ENCODE results near the gene NRARP. TPM values are rescaled to one million over a fixed set of nuclear protein-coding genes. Genes with fewer than 3 reads are reported as not detected.

The NRARP gene
- total and polyA plus RNA-seq, 4 donors, result 0.48 to 1.3 (median 0.93) TPM; not detected in 1

DNA sequence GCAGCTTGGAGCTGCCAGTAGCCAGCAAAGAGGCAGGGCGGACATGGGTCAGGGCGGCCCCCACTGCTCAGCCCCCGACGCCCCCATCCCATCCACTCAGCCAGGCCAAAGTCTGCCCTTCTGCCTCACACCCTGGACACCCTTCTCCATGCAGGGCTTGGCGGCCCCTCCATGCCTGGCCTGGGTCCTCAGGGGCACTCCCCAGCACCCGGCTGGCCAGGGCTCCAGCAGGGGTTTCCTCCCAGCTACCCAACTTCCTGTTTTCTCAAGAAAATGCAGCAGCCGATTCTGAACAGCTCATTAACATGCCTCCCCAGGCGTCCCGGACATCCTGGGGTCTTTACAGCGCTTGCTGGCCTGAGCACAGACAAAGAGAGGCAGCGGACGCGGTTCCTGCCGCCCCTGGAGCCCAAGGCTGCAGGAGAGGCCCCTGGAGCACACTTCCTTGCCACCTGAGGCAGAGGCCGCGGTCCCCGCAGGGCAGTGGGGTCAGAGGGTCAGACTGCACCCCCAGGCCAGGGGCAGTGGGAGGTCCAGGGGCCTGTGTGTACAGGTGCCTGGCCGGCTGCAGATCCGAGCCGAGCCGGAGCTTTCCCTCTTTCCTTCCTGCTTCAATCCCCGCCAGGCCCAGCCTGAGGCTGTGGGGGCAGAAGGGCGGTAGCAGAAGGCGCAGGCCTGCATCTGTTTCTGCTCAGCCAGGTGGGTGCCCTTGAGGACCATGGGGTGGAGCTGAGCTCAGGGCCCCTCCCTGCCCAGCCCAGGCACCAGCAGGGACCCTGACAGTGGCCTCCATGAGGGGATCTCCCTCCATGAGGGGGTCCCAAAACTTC is 18.7 kb upstream of the NRARP start:
- Histone ChIP-seq H3K4me1 (ENCODE audit: control insufficient read depth in 4 of 4, insufficient read depth in 4 of 4, low read length in 3 of 4) (peaks cover 3 to 10% (median 6%) of the 10 kb centered on the region in 4 donors), H3K36me3 (ENCODE audit: control insufficient read depth in 4 of 4, insufficient read depth in 3 of 4, low read depth in 1 of 4, low read length in 3 of 4) (no peaks in the 10 kb centered on the region), H3K4me3 (ENCODE audit: low read depth in 1 of 3, low read length in 3 of 3) (no peak overlapping the region), H3K9me3 (ENCODE audit: control insufficient read depth in 4 of 4, low read length in 3 of 4) (no peaks in the 10 kb centered on the region), H3K27me3 (ENCODE audit: control insufficient read depth in 4 of 4, insufficient read depth in 4 of 4, low read length in 3 of 4) (no peaks in the 10 kb centered on the region), H3K9ac (ENCODE audit: low read depth in 1 of 2, low read length in 2 of 2) (no peak overlapping the region), H3K27ac (ENCODE audit: low read depth in 1 of 2, low read length in 2 of 2) (no peak overlapping the region)
- TF ChIP-seq RAD21 (IDR thresholded peaks at IDR 0.05), result peak in 1 of 2 donors; percentile 11
- TF ChIP-seq NR2F2 (IDR thresholded peaks at IDR 0.05), result peak; percentile 40
- TF ChIP-seq, protein P1, sequence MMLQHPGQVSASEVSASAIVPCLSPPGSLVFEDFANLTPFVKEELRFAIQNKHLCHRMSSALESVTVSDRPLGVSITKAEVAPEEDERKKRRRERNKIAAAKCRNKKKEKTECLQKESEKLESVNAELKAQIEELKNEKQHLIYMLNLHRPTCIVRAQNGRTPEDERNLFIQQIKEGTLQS (IDR thresholded peaks at IDR 0.05), result no peak
- peak; percentile 36 for DNase-seq (ENCODE audit: low spot score)
- WGBS, result 66% methylated on average over 24 of the region's 24 CpGs

DNA sequence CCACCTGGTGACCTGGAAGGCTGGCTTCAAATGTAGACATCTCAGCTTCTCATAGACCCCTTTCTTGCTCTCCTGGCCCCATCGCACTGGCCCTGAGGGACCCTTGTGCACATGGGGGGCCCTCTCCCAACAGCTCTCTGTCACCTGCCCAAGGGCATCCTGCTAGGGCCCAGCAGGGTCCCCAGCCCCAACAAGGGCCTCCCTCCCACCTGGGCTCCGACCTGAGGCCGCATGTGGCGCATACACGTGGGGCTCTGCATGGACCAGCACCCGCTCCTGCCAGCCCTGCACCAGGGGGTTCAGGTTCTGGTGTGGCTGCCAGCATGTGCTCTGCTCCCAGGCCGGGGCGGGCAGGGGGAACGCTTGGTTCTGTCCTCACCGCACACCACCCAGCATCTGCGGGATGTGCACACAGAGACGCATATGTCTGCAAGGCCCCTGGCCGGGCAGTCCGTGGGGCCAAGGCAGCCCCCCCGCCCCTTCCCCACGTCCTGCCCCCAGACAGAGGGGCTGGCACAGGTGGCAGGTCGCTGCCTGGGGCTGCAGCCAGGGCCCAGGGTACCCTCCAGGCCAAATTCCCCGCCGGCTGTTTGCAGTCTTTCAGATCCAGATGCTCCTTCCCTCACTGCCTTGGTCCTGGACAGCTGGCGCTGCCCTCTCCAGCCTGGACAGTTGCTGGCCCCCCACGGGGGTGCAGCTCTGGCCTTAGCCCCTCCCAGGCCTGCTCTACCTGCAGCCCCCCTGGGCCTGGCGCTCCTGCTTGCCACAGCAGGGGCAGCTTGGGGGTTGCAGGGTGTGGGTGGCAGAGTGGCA is 17.9 kb upstream of the NRARP start:
- H3K9me3 ChIP-seq (ENCODE audit: control insufficient read depth in 4 of 4, low read length in 3 of 4), result no peaks in the 10 kb centered on the region
- H3K27ac ChIP-seq (ENCODE audit: low read depth in 1 of 2, low read length in 2 of 2), result no peak overlapping the region
- peaks cover 3 to 12% (median 6%) of the 10 kb centered on the region in 4 donors for H3K4me1 ChIP-seq (ENCODE audit: control insufficient read depth in 4 of 4, insufficient read depth in 4 of 4, low read length in 3 of 4)
- H3K36me3 ChIP-seq (ENCODE audit: control insufficient read depth in 4 of 4, insufficient read depth in 3 of 4, low read depth in 1 of 4, low read length in 3 of 4), result no peaks in the 10 kb centered on the region
- H3K27me3 ChIP-seq (ENCODE audit: control insufficient read depth in 4 of 4, insufficient read depth in 4 of 4, low read length in 3 of 4), result no peaks in the 10 kb centered on the region
- no peak overlapping the region for H3K9ac ChIP-seq (ENCODE audit: low read depth in 1 of 2, low read length in 2 of 2)
- TF ChIP-seq RXRA (IDR thresholded peaks at IDR 0.05) (no peak), SP1 (IDR thresholded peaks at IDR 0.05) (no peak), FOXA2 (IDR thresholded peaks at IDR 0.05) (no peak)
- WGBS, result 92% methylated on average over 22 of the region's 22 CpGs
- no peak for DNase-seq (ENCODE audit: low spot score)
- H3K4me3 ChIP-seq (ENCODE audit: low read depth in 1 of 3, low read length in 3 of 3), result no peak overlapping the region

DNA sequence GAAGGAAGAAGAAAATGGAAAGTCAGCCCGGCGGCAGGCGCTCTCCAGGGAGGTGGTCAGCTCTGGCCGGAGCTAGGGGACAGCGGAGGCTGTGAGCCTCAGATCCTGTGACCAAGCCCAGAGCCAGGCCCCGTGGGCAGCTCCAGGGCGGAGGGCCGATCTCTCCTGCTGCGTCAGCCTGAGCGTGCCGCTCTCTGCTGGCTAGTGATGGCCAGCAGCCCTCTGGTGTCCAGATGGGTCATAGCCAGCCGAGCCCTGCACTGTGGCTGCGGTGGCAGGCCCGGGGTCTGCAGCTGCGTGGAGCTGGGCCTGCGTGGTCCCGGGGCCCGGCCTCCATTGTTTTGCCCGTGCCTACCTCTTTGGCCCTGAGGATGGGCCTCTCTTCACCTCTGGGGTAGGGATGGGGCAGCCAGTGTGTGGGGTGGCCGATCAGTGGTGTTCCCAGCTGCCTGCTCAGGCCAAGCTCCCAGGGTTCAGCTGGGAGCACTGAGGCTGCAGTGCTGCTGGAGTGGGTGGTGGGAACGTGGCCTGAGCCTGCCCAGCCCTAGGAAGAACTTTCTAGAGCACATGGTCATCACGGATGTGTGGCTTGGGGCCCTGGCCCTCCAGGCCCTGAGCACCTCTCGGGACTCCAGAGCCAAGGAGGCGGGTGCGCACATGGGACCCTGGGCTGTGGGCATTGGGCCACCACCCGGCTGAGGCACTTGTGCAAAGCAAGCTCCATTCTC is 17.1 kb upstream of the NRARP start:
- DNase-seq (ENCODE audit: low spot score), result peak; percentile 32
- no peaks in the 10 kb centered on the region for H3K36me3 ChIP-seq (ENCODE audit: control insufficient read depth in 4 of 4, insufficient read depth in 3 of 4, low read depth in 1 of 4, low read length in 3 of 4)
- no peaks in the 10 kb centered on the region for H3K9me3 ChIP-seq (ENCODE audit: control insufficient read depth in 4 of 4, low read length in 3 of 4)
- no peak overlapping the region for H3K4me3 ChIP-seq (ENCODE audit: low read depth in 1 of 3, low read length in 3 of 3)
- TF ChIP-seq NR2F2 (IDR thresholded peaks at IDR 0.05) (no peak), SP1 (IDR thresholded peaks at IDR 0.05) (no peak), JUND (IDR thresholded peaks at IDR 0.05) (no peak), RXRA (IDR thresholded peaks at IDR 0.05) (no peak), RAD21 (IDR thresholded peaks at IDR 0.05) (peak in 1 of 2 donors; percentile 39)
- TF ChIP-seq, protein P2, sequence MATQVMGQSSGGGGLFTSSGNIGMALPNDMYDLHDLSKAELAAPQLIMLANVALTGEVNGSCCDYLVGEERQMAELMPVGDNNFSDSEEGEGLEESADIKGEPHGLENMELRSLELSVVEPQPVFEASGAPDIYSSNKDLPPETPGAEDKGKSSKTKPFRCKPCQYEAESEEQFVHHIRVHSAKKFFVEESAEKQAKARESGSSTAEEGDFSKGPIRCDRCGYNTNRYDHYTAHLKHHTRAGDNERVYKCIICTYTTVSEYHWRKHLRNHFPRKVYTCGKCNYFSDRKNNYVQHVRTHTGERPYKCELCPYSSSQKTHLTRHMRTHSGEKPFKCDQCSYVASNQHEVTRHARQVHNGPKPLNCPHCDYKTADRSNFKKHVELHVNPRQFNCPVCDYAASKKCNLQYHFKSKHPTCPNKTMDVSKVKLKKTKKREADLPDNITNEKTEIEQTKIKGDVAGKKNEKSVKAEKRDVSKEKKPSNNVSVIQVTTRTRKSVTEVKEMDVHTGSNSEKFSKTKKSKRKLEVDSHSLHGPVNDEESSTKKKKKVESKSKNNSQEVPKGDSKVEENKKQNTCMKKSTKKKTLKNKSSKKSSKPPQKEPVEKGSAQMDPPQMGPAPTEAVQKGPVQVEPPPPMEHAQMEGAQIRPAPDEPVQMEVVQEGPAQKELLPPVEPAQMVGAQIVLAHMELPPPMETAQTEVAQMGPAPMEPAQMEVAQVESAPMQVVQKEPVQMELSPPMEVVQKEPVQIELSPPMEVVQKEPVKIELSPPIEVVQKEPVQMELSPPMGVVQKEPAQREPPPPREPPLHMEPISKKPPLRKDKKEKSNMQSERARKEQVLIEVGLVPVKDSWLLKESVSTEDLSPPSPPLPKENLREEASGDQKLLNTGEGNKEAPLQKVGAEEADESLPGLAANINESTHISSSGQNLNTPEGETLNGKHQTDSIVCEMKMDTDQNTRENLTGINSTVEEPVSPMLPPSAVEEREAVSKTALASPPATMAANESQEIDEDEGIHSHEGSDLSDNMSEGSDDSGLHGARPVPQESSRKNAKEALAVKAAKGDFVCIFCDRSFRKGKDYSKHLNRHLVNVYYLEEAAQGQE (IDR thresholded peaks at IDR 0.05), result no peak
- no peak overlapping the region for H3K27ac ChIP-seq (ENCODE audit: low read depth in 1 of 2, low read length in 2 of 2)
- H3K27me3 ChIP-seq (ENCODE audit: control insufficient read depth in 4 of 4, insufficient read depth in 4 of 4, low read length in 3 of 4), result no peaks in the 10 kb centered on the region
- WGBS, result 89% methylated on average over 26 of the region's 26 CpGs
- H3K4me1 ChIP-seq (ENCODE audit: control insufficient read depth in 4 of 4, insufficient read depth in 4 of 4, low read length in 3 of 4), result peaks cover 3 to 12% (median 6%) of the 10 kb centered on the region in 4 donors
- no peak overlapping the region for H3K9ac ChIP-seq (ENCODE audit: low read depth in 1 of 2, low read length in 2 of 2)

Data from liver (tissue), 9 donors.